ENCODE results near the gene AHSA1.
A peak's percentile ranks its signal among the peaks of the same experiment; 100 is the strongest.

The AHSA1 gene

DNA sequence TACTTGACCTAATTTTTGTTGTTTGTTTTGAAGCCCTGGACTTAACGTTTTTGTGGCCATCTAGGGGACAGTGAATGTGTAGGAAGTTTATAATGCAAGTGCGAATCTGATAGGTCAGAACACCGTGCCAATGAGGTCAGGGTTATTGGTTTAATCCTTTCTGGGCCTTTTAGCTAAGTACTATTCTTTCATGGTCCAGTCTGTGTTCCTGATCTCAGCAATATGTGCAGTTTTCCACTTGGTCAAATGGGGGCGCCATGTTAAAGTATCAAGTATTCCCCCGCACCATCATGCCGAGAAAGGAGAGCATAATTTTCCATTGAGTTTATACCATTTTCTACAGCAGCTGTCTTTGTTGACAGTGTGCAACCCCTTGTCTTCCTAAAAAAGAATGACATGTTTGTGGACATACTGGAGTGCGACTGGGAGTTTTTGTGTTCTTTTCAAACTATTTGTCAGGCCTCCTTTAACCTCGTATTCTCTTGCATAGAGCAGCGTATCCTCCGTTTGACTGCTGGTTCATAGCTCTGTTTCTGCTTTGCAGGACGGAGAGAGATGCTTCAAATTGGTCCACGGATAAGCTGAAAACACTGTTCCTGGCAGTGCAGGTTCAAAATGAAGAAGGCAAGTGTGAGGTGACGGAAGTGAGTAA, 1.3 kb downstream of the AHSA1 start:
- POLR2A ChIA-PET = interaction anchor here (0.6 to 2.4 kb wide), 17 partner anchors 9 to 153 kb away, joined by 3 to 5 read pairs (median 3); partner anchors contain the start of genes GSTZ1, POMT2, SAMD15 and TMED8
- peak; percentile 57 for DNase-seq (ENCODE audit: extremely low spot score)

DNA sequence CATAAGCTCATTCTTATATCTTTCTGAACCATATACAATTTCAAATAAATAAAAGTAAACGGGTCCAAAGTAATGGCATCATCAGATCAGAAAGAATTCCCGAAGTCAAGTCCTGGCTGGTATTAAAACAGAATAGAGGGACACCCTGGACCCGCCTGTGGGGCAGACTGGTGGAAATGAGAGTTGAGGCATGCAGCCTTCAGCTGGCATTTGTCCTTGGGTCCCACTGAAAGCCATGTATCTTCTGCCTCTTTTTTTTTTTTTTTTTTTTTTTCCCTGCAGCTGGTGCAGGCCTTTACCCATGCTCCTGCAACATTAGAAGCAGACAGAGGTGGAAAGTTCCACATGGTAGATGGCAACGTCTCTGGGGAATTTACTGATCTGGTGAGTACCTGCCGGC, 9.9 kb downstream of the AHSA1 start:
- POLR2A ChIA-PET = interaction anchor here (1.0 kb wide), 1 partner anchor 9 kb away, joined by 3 read pairs; no protein-coding TSS in a partner anchor
- TF ChIP-seq LEF1 (IDR thresholded peaks at IDR 0.05; ENCODE audit: borderline replicate concordance) (no peak), NFRKB (IDR thresholded peaks at IDR 0.05) (no peak), FOXM1 (IDR thresholded peaks at IDR 0.05; ENCODE audit: borderline replicate concordance) (no peak), HDGF (IDR thresholded peaks at IDR 0.05; ENCODE audit: borderline replicate concordance) (no peak), TARDBP (IDR thresholded peaks at IDR 0.05) (no peak), FOXA1 (IDR thresholded peaks at IDR 0.05) (no peak), FOXK2 (IDR thresholded peaks at IDR 0.05) (no peak), SP1 (IDR thresholded peaks at IDR 0.05) (no peak), BHLHE40 (IDR thresholded peaks at IDR 0.05; ENCODE audit: borderline replicate concordance) (no peak), ELF4 (IDR thresholded peaks at IDR 0.05) (no peak), SUZ12 (IDR thresholded peaks at IDR 0.05) (no peak)
- CTCF ChIA-PET = interaction anchor here (1.6 kb wide), 1 partner anchor 9 kb away, joined by 8 read pairs; no protein-coding TSS in a partner anchor

More for the DNA sequence above, 1.3 kb downstream of the AHSA1 start:
- no peak for TF ChIP-seq SP1 (IDR thresholded peaks at IDR 0.05)
- CTCF ChIA-PET = interaction anchor here (0.6 to 1.7 kb wide), 20 partner anchors 9 to 310 kb away, joined by 3 to 16 read pairs (median 3); no protein-coding TSS in a partner anchor

GRCh38 chr14:77469067-77469505, 11.2 kb downstream of the AHSA1 start:
- DNase-seq (ENCODE audit: extremely low spot score) = no peak
- TF ChIP-seq LEF1 (IDR thresholded peaks at IDR 0.05; ENCODE audit: borderline replicate concordance) (no peak), L3MBTL2 (conservative IDR thresholded peaks at IDR 0.05) (no peak), HDGF (IDR thresholded peaks at IDR 0.05; ENCODE audit: borderline replicate concordance) (no peak), ARNT (IDR thresholded peaks at IDR 0.05) (no peak)
- ChIA-PET POLR2A (interaction anchor here (0.6 to 1.2 kb wide), 3 partner anchors 9 to 12 kb away, joined by 3 to 4 read pairs (median 3); partner anchors contain the start of gene VIPAS39), CTCF (interaction anchor here (1.6 kb wide), 1 partner anchor 9 kb away, joined by 6 read pairs; no protein-coding TSS in a partner anchor)

More for the DNA sequence above, 9.9 kb downstream of the AHSA1 start:
- no peak for DNase-seq (ENCODE audit: extremely low spot score)

DNA sequence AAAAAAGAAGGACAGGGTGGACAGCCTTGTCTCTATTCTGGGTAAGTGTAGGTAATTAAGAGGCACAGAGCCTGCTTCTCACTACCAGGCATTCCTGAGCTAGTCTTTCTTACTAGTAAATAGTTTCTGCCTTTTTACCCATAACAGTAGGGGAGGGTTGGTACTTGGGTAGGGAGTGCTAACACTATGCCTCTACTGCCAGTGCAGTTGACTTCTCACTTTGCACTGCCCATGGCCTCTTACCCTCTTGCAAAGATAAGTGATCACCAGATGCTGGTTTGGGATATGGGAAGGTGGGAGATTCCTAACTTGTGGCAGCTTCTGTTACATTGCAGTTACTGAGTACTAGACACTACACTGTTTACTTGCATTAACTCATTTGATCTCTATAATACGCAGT, 11.6 kb downstream of the AHSA1 start:
- ChIA-PET POLR2A (interaction anchor here (1.1 to 1.2 kb wide), 2 partner anchors 11 to 12 kb away, joined by 3 to 4 read pairs; partner anchors contain the start of gene VIPAS39), CTCF (interaction anchor here (1.6 kb wide), 1 partner anchor 10 kb away, joined by 6 read pairs; no protein-coding TSS in a partner anchor)
- DNase-seq (ENCODE audit: extremely low spot score) = no peak
- TF ChIP-seq FOXK2 (IDR thresholded peaks at IDR 0.05) (no peak), SP1 (IDR thresholded peaks at IDR 0.05) (no peak), SUZ12 (IDR thresholded peaks at IDR 0.05) (no peak), LEF1 (IDR thresholded peaks at IDR 0.05; ENCODE audit: borderline replicate concordance) (no peak)

GRCh38 chr14:77470224-77470870, 12.5 kb downstream of the AHSA1 start:
- CTCF ChIA-PET = interaction anchor here (1.6 kb wide), 1 partner anchor 11 kb away, joined by 6 read pairs; no protein-coding TSS in a partner anchor
- POLR2A ChIA-PET = interaction anchor here (0.8 kb wide), 1 partner anchor 328 kb away, joined by 3 read pairs; no protein-coding TSS in a partner anchor
- TF ChIP-seq TARDBP (IDR thresholded peaks at IDR 0.05) (no peak), CTBP1 (IDR thresholded peaks at IDR 0.05; ENCODE audit: borderline replicate concordance) (peak; percentile 26; the same call in 1 of the 2 replicates)
- DNase-seq (ENCODE audit: extremely low spot score) = peak; percentile 53

DNA sequence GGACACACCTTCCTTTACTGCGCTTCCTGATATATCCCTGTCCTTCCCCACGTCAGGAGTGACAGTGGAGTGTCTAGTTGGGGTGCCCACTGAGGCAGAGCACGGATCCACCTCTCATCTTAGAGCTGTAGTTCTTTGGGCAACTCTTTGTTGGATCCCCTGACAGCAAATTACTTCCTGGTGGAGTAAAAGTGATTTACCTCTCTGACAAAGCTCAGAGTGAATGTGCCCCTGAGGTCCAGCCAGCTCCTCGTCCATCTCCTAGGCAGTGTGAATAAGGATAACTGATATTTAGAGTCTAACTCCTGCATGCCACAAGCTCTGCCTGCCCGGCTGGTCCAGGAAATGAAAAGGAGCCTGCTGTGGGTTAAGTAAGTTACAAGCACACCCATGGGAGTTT, 16.0 kb downstream of the AHSA1 start:
- ChIA-PET CTCF (interaction anchor here (1.0 kb wide), 1 partner anchor 15 kb away, joined by 4 read pairs; no protein-coding TSS in a partner anchor), POLR2A (interaction anchor here (0.5 to 1.2 kb wide), 2 partner anchors 9 to 14 kb away, joined by 3 read pairs; no protein-coding TSS in a partner anchor)
- no peak for DNase-seq (ENCODE audit: extremely low spot score)
- TF ChIP-seq ELF4 (IDR thresholded peaks at IDR 0.05) = no peak
- TF ChIP-seq SUZ12 (IDR thresholded peaks at IDR 0.05) = no peak
- no peak for TF ChIP-seq TARDBP (IDR thresholded peaks at IDR 0.05)
- TF ChIP-seq FOXM1 (IDR thresholded peaks at IDR 0.05; ENCODE audit: borderline replicate concordance) = no peak
- no peak for TF ChIP-seq FOXK2 (IDR thresholded peaks at IDR 0.05)
- no peak for TF ChIP-seq FOXA1 (IDR thresholded peaks at IDR 0.05)
- TF ChIP-seq HDGF (IDR thresholded peaks at IDR 0.05; ENCODE audit: borderline replicate concordance) = no peak
- TF ChIP-seq ZNF384 (IDR thresholded peaks at IDR 0.05) = no peak
- TF ChIP-seq PKNOX1 (IDR thresholded peaks at IDR 0.05) = no peak

GRCh38 chr14:77474479-77475177, 16.7 kb downstream of the AHSA1 start:
- TF ChIP-seq ZNF384 (IDR thresholded peaks at IDR 0.05) (no peak), NFRKB (IDR thresholded peaks at IDR 0.05) (no peak), PKNOX1 (IDR thresholded peaks at IDR 0.05) (no peak), LEF1 (IDR thresholded peaks at IDR 0.05; ENCODE audit: borderline replicate concordance) (no peak), CTBP1 (IDR thresholded peaks at IDR 0.05; ENCODE audit: borderline replicate concordance) (no peak), L3MBTL2 (conservative IDR thresholded peaks at IDR 0.05) (no peak), ELF4 (IDR thresholded peaks at IDR 0.05) (no peak), SUZ12 (IDR thresholded peaks at IDR 0.05) (no peak), SP1 (IDR thresholded peaks at IDR 0.05) (no peak), HDGF (IDR thresholded peaks at IDR 0.05; ENCODE audit: borderline replicate concordance) (no peak), TARDBP (IDR thresholded peaks at IDR 0.05) (no peak), FOXM1 (IDR thresholded peaks at IDR 0.05; ENCODE audit: borderline replicate concordance) (no peak)
- CTCF ChIA-PET = interaction anchor here (0.6 to 1.0 kb wide), 2 partner anchors 16 to 89 kb away, joined by 4 to 6 read pairs; no protein-coding TSS in a partner anchor
- POLR2A ChIA-PET = interaction anchor here (1.2 kb wide), 1 partner anchor 15 kb away, joined by 3 read pairs; no protein-coding TSS in a partner anchor
- DNase-seq (ENCODE audit: extremely low spot score) = no peak
